Stimulated activated CD8-positive, alpha-beta memory T cell treated with anti-CD3 and anti-CD28 coated beads, Interleukin-2, amount 100 ng/mL, for 48 hours (primary cell): Measurements from ENCODE around the gene ZXDB.
"Not testable (repeated sequence)": the region's sequence is repeated elsewhere in the genome, so short reads cannot be mapped to it uniquely, and the experiment has no call there.

Source experiments
- DNase-seq, 2 donors: peaks; one replicate each; pipeline ENCODE4 v3.0.0-alpha.2; 2020; ENCODE audit warnings: low read depth in 2 of 2

The ZXDB gene

GRCh38 chrX:57591284-57592159 lies at the start of gene ZXDB:
Gene ZXDB, plus strand, starts transcription at chrX:57592011. Its CDS starts 38 bp downstream, at chrX:57592049.
- DNase-seq: not testable (repeated sequence)

GRCh38 chrX:57565198-57565597 lies 26.6 kb upstream of the ZXDB start:
- DNase-seq: no peak

GRCh38 chrX:57573754-57574153 lies 18.1 kb upstream of the ZXDB start:
- no peak for DNase-seq

GRCh38 chrX:57582948-57583347 lies 8.9 kb upstream of the ZXDB start:
- not testable (repeated sequence) for DNase-seq

- no peak for DNase-seq
These were observed 8.3 kb upstream of the ZXDB start for GRCh38 chrX:57583477-57583876.

GRCh38 chrX:57586360-57586759 lies 5.5 kb upstream of the ZXDB start:
- no peak for DNase-seq

GRCh38 chrX:57587062-57587461 lies 4.7 kb upstream of the ZXDB start:
- no peak for DNase-seq

- no peak for DNase-seq
These were observed 4.2 kb upstream of the ZXDB start for GRCh38 chrX:57587607-57588006.

GRCh38 chrX:57592160-57592893 lies 516 bp downstream of the ZXDB start:
- peak in 1 of 2 donors; percentile 1 for DNase-seq

- DNase-seq: peak in 1 of 2 donors; percentile 7
These were observed 1.0 kb downstream of the ZXDB start for GRCh38 chrX:57592894-57593215.

- no peak for DNase-seq
These were observed 3.6 kb downstream of the ZXDB start for GRCh38 chrX:57595381-57595811.

GRCh38 chrX:57596109-57596508 lies 4.3 kb downstream of the ZXDB start:
- DNase-seq: no peak

- no peak for DNase-seq
These were observed 4.7 kb downstream of the ZXDB start for GRCh38 chrX:57596516-57596915.

- DNase-seq: no peak
These were observed 15.7 kb downstream of the ZXDB start for GRCh38 chrX:57607295-57608187.

- DNase-seq: not testable (repeated sequence)
These were observed 21.5 kb downstream of the ZXDB start for GRCh38 chrX:57613351-57613750.

GRCh38 chrX:57629438-57629837 lies 37.6 kb downstream of the ZXDB start:
- not testable (repeated sequence) for DNase-seq

- no peak for DNase-seq
These were observed 48.8 kb downstream of the ZXDB start for GRCh38 chrX:57640674-57641016.

- DNase-seq: no peak
These were observed 49.5 kb downstream of the ZXDB start for GRCh38 chrX:57641338-57641737.

- DNase-seq: no peak
These were observed 51.9 kb downstream of the ZXDB start for GRCh38 chrX:57643698-57644097.

- no peak for DNase-seq
These were observed 55.2 kb downstream of the ZXDB start for GRCh38 chrX:57647020-57647419.
